K562 (cell line): ENCODE results near the gene NOTCH1. TPM values are rescaled to one million over a fixed set of nuclear protein-coding genes. Genes with fewer than 3 reads are reported as not detected.

Experiments
- ASH1L ChIP-seq: fragments of 450-650 bp; IDR thresholded peaks from 2 replicates; pipeline ENCODE4 v1.6.1; 2018; ENCODE audit warnings: borderline replicate concordance, mild to moderate bottlenecking, low read depth; ENCODE audit not compliant: partially characterized antibody
- CC2D1A ChIP-seq: fragments of 450-650 bp; IDR thresholded peaks from 2 replicates; pipeline ENCODE4 v1.6.1; 2017; ENCODE audit warnings: mild to moderate bottlenecking
- CREM ChIP-seq: IDR thresholded peaks from 2 replicates; pipeline ENCODE4 v1.6.1; 2014; ENCODE audit warnings: antibody characterized with exemption, low read depth
- EP300 ChIP-seq: IDR thresholded peaks from 2 replicates; pipeline ENCODE4 v1.6.1; 2012; ENCODE audit warnings: low read length, improper control_type of control experiment
- ETS2 ChIP-seq: IDR thresholded peaks from 2 replicates; pipeline ENCODE4 v1.6.1; 2016; ENCODE audit warnings: borderline replicate concordance, missing genetic modification characterization, mild to moderate bottlenecking, moderate library complexity, missing compliant biosample characterization; ENCODE audit not compliant: poor library complexity, severe bottlenecking
- HIVEP1 ChIP-seq: fragments of 250-450 bp; sonication (Bioruptor Pico); IDR thresholded peaks from 2 replicates; pipeline ENCODE4 v1.4.0; 2020; ENCODE audit warnings: mild to moderate bottlenecking
- KLF1 ChIP-seq: fragments of 450-650 bp; IDR thresholded peaks from 2 replicates; pipeline ENCODE4 v1.6.1; 2016; ENCODE audit warnings: missing genetic modification characterization, missing compliant biosample characterization
- KLF6 ChIP-seq: fragments of 250-450 bp; sonication (Bioruptor Pico); IDR thresholded peaks from 2 replicates; pipeline ENCODE4 v1.4.0; 2020; ENCODE audit warnings: mild to moderate bottlenecking, moderate library complexity, borderline replicate concordance
- MTA1 ChIP-seq: fragments of 450-650 bp; IDR thresholded peaks from 2 replicates; pipeline ENCODE4 v1.6.1; 2017; ENCODE audit warnings: borderline replicate concordance
- POU5F1 ChIP-seq: fragments of 150-350 bp; IDR thresholded peaks from 2 replicates; pipeline ENCODE4 v1.6.1; 2014; ENCODE audit warnings: borderline replicate concordance, low read length, low read depth, mild to moderate bottlenecking; ENCODE audit not compliant: partially characterized antibody
- RNF2 ChIP-seq: sonication (generic); IDR thresholded peaks from 2 replicates; pipeline ENCODE4 v1.6.1; 2016
- SIN3B ChIP-seq: fragments of 450-650 bp; IDR thresholded peaks from 2 replicates; pipeline ENCODE4 v1.6.1; 2017; ENCODE audit warnings: low read depth, mild to moderate bottlenecking, moderate library complexity
- SMAD3 ChIP-seq: fragments of 450-650 bp; formaldehyde crosslinking; conservative IDR thresholded peaks from 2 replicates; pipeline ENCODE4 v1.4.0; 2020; ENCODE audit warnings: mild to moderate bottlenecking
- SMARCC2 ChIP-seq: fragments of 450-650 bp; IDR thresholded peaks from 2 replicates; pipeline ENCODE4 v1.6.1; 2017; ENCODE audit warnings: antibody characterized with exemption, moderate library complexity, mild to moderate bottlenecking, low read depth
- TAL1 ChIP-seq: fragments of 450-650 bp; IDR thresholded peaks from 2 replicates; pipeline ENCODE4 v1.6.1; 2016; ENCODE audit warnings: mild to moderate bottlenecking
- TEAD2 ChIP-seq: fragments of 450-650 bp; IDR thresholded peaks from 2 replicates; pipeline ENCODE4 v1.6.1; 2016; ENCODE audit warnings: missing genetic modification characterization, control low read depth, missing compliant biosample characterization
- ZC3H11A ChIP-seq: IDR thresholded peaks from 2 replicates; pipeline ENCODE4 v1.6.1; 2012; ENCODE audit warnings: low read depth, low read length, improper control_type of control experiment
- ZNF146 ChIP-seq: IDR thresholded peaks from one replicate; pipeline ENCODE4 v1.6.1; 2018; ENCODE audit warnings: missing compliant biosample characterization; ENCODE audit not compliant: unreplicated experiment
- ZNF644 ChIP-seq: fragments of 200-800 bp; sonication (Bioruptor generic); IDR thresholded peaks from 2 replicates; pipeline ENCODE4 v1.6.1; 2016; ENCODE audit warnings: low read depth, missing genetic modification characterization, missing compliant biosample characterization
- ZNF717 ChIP-seq: fragments of 250-450 bp; sonication (Bioruptor Pico); IDR thresholded peaks from 2 replicates; pipeline ENCODE4 v1.5.0; 2021
- ZNF75A ChIP-seq: fragments of 450-650 bp; formaldehyde crosslinking; IDR thresholded peaks from 2 replicates; pipeline ENCODE4 v1.4.0; 2020; ENCODE audit warnings: mild to moderate bottlenecking
- polyA plus RNA-seq, 8 experiments: library from polyadenylated mRNA; depleted of rRNA in 4 of 8; stranded (reverse) in 5 of 8; unstranded in 3 of 8; fragments of >200 nt; fragmentation: Nextera tagmentation in 2 of 8; fragmentation: Illumina TruSeq in 1 of 8; extraction: Ambion mirVana in 2 of 8; extraction: Trizol in 1 of 8; gene quantifications; 2 replicates each; pipeline versions ENCODE4 v1.2.1 to v1.2.3, GENCODE V29; 2011 to 2014; ENCODE audit warnings: inconsistent platforms in 1 of 8, missing spikeins in 1 of 8
- total RNA-seq, 7 experiments: library from RNA; depleted of rRNA in 6 of 7; stranded (reverse); fragments of >200 nt in 6 of 7; fragmentation: Illumina TruSeq in 2 of 7; extraction: Trizol in 2 of 7; gene quantifications; 2 replicates each; pipeline versions ENCODE4 v1.2.1 to v1.2.3, GENCODE V29; 2011 to 2021; ENCODE audit warnings: low replicate concordance in 1 of 7
- TF ChIP-seq, protein P1 (sequence below): sonication (generic); formaldehyde crosslinking; IDR thresholded peaks from 2 replicates; pipeline ENCODE4 v1.8.0; 2022; ENCODE audit warnings: mild to moderate bottlenecking, low read depth, missing genetic modification reagents
- TF ChIP-seq, protein P2 (sequence below): fragments of 450-650 bp; conservative IDR thresholded peaks from 2 replicates; pipeline ENCODE4 v1.6.1; 2016; ENCODE audit warnings: missing genetic modification characterization, low read depth, mild to moderate bottlenecking, missing compliant biosample characterization, moderate library complexity
- TF ChIP-seq, protein P3 (sequence below): sonication (generic); formaldehyde crosslinking; IDR thresholded peaks from 2 replicates; pipeline ENCODE4 v1.8.1; 2023; ENCODE audit warnings: mild to moderate bottlenecking, missing genetic modification reagents
- TF ChIP-seq, protein P4 (sequence below): IDR thresholded peaks from 3 replicates; pipeline ENCODE4 v1.6.1; 2011; ENCODE audit warnings: borderline replicate concordance, mild to moderate bottlenecking; ENCODE audit not compliant: insufficient read length, insufficient read depth

The NOTCH1 gene
- total and polyA plus RNA-seq, 9 of the 15 experiments (the other 6 are each of a cell fraction or from before 2014, with no cell fraction given) = 0.03 to 31.4 (median 2.3) TPM

DNA sequence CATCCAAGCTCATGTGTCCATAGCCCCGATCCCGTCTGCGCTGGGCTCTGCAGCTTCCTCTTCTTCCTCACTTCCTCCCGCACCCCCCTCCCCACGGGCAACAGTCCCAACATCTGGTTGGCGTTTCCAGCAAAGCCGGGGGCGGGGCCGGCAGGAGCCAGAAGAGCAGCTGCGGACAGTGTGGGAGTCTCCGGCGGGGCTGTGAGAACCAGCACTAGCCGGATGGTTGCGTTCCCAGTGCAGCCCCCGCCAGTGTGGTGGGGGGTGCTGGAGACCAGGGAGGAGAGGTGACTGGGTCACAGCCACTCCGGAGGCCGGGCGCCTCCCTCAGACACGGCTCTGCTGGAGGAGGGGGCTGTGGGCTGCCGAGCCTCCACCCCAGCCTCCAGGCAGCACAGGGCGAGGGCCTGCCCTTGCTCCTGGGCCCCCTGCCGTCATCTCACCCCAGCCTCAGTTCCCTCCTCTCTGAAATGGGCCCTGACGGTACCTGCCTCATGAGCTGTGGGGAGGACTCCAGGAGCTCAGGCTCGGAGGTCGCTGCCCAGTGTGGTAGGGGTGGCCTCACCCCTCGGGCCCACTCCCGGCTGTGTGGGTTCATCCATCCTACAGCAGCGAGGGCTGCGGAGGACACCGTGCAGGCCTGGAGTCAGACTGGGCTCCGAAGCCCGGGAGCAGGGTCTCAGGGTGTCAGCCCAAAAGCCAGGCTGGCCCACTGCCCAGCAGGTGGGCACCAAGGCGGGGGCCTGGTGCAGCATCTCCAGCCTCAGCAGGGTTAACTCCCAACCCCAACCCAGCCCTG is 41.5 kb upstream of the NOTCH1 start (continued):
- TF ChIP-seq KLF1 (no peak), ZNF717 (CRISPR knock-in tag) (no peak), TEAD2 (tag) (no peak), ETS2 (no peak), EP300 (peak; percentile 45; the same call in 1 of the 2 replicates), ZNF75A (CRISPR knock-in tag) (no peak), CC2D1A (no peak), ZNF146 (peak; percentile 6), POU5F1 (no peak), ASH1L (no peak), SIN3B (peak; percentile 25; the same call in 1 of the 2 replicates), TAL1 (peak; percentile 15; the same call in 1 of the 2 replicates), CREM (peak; percentile 52), MTA1 (no peak), KLF6 (no peak), ZC3H11A (no peak), ZNF644 (no peak), RNF2 (peak; percentile 83; the same call in 1 of the 2 replicates), SMAD3 (CRISPR knock-in tag) (no peak), HIVEP1 (CRISPR knock-in tag) (0 out of 2 replicates have a peak, but pooled peaks have one; percentile 30), SMARCC2 (no peak)
- TF ChIP-seq, protein P1, sequence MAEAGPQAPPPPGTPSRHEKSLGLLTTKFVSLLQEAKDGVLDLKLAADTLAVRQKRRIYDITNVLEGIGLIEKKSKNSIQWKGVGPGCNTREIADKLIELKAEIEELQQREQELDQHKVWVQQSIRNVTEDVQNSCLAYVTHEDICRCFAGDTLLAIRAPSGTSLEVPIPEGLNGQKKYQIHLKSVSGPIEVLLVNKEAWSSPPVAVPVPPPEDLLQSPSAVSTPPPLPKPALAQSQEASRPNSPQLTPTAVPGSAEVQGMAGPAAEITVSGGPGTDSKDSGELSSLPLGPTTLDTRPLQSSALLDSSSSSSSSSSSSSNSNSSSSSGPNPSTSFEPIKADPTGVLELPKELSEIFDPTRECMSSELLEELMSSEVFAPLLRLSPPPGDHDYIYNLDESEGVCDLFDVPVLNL (CRISPR knock-in tag) = no peak
- TF ChIP-seq, protein P2, sequence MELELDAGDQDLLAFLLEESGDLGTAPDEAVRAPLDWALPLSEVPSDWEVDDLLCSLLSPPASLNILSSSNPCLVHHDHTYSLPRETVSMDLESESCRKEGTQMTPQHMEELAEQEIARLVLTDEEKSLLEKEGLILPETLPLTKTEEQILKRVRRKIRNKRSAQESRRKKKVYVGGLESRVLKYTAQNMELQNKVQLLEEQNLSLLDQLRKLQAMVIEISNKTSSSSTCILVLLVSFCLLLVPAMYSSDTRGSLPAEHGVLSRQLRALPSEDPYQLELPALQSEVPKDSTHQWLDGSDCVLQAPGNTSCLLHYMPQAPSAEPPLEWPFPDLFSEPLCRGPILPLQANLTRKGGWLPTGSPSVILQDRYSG (tag) = no peak
- TF ChIP-seq, protein P3, sequence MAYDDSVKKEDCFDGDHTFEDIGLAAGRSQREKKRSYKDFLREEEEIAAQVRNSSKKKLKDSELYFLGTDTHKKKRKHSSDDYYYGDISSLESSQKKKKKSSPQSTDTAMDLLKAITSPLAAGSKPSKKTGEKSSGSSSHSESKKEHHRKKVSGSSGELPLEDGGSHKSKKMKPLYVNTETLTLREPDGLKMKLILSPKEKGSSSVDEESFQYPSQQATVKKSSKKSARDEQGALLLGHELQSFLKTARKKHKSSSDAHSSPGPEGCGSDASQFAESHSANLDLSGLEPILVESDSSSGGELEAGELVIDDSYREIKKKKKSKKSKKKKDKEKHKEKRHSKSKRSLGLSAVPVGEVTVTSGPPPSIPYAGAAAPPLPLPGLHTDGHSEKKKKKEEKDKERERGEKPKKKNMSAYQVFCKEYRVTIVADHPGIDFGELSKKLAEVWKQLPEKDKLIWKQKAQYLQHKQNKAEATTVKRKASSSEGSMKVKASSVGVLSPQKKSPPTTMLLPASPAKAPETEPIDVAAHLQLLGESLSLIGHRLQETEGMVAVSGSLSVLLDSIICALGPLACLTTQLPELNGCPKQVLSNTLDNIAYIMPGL (CRISPR knock-in tag) = no peak
- TF ChIP-seq, protein P4, sequence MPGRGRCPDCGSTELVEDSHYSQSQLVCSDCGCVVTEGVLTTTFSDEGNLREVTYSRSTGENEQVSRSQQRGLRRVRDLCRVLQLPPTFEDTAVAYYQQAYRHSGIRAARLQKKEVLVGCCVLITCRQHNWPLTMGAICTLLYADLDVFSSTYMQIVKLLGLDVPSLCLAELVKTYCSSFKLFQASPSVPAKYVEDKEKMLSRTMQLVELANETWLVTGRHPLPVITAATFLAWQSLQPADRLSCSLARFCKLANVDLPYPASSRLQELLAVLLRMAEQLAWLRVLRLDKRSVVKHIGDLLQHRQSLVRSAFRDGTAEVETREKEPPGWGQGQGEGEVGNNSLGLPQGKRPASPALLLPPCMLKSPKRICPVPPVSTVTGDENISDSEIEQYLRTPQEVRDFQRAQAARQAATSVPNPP = no peak
